GM18909 (cell line): ENCODE measurements around the gene PPFIA3.
A peak's percentile ranks its signal among the peaks of the same experiment; 100 is the strongest.

Experiments used
- ATAC-seq: cut with Tn5 transposase; IDR thresholded peaks from one replicate; pipeline ENCODE4 v1.9.1; 2021; ENCODE audit warnings: mild to moderate bottlenecking; ENCODE audit not compliant: unreplicated experiment, poor library complexity

The PPFIA3 gene

GRCh38 chr19:49101160-49101559 lies 18.2 kb upstream of the PPFIA3 start:
- ATAC-seq: no peak

GRCh38 chr19:49102303-49102702 lies 17.0 kb upstream of the PPFIA3 start:
- no peak for ATAC-seq

- ATAC-seq: no peak
These were observed 15.8 kb upstream of the PPFIA3 start for GRCh38 chr19:49103331-49104085.

DNA sequence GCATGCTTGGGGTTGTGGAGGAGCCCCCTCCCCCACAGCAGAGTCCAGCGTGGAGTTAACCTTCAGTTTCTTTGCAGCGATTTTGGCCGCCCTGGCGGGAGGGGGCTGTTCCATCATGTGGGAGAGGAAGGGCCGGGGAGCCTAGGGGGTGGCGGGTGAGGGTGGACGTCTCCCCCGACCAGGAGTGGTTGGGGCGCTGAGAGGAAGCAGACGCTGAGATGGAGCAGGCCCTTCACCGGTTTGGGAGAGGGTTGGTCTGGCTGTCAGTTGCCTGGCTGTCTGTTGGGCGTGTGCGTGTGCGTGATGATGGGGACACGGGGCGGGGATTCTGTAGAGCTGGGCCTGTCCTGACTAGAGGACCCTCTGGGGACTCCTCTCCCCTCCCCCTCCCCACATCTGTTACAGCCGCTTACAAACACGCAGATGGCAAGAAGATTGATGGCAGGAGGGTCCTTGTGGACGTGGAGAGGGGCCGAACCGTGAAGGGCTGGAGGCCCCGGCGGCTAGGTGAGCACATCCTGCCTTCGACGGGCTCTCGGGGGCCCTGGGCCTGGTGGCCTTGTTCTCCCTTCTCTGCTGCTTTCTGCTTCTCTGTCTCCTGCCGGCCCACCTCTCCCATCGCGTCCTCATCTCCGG lies 15.0 kb upstream of the PPFIA3 start:
- no peak for ATAC-seq

DNA sequence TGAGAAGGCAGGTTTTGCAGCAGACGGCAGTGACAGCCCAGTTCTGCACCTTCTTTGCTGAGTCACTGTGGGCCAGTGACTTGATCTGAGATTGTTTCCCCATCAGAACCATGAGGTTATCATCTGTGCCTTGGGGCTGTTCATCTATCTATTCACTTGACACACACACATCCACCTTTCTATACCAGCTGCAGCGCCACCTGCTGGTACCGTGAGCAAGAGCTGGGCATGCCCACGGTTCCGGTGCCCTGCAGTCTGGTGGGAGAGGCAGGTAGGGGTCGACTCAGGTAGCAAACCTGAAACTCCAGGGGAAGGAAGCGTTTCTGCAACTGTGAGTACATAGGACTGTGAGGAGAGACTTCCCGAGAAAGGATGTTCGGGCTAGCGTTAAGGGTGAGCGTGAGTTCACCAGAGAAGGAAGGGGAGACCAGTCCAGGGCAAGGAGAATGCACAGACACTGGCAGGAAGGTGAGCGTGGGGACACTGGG lies 12.7 kb upstream of the PPFIA3 start:
- ATAC-seq: no peak

- ATAC-seq: no peak
These were observed 11.5 kb upstream of the PPFIA3 start for GRCh38 chr19:49107625-49108459.

GRCh38 chr19:49109051-49109450 lies 10.3 kb upstream of the PPFIA3 start:
- ATAC-seq: no peak

GRCh38 chr19:49109569-49110233 lies 9.6 kb upstream of the PPFIA3 start:
- no peak for ATAC-seq

DNA sequence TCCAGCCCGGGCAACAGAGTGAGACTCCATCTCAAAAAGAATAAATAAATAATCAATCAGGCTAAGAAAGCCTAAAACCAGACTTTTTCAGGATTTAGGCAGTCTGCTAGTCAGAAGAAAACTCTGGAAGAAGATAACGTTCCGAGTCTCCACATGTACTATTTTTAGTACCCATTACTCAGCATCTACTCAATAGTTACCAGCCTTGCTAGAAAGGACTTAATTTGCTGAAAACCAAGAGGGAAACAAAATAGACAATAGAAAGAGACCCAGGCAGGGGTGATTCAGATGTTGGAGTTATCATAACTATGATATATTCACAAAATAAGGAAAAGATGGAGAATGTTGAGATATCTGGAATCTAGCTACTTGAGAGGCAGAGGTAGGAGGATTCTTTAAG lies 8.8 kb upstream of the PPFIA3 start:
- no peak for ATAC-seq

GRCh38 chr19:49111218-49111998 lies 7.9 kb upstream of the PPFIA3 start:
- ATAC-seq: no peak

- ATAC-seq: no peak
These were observed 5.3 kb upstream of the PPFIA3 start, which contains the start of gene LIN7B for GRCh38 chr19:49113762-49114629. TSS of gene LIN7B (plus strand) at chr19:49114370. CDS start at chr19:49114405, 35 bp downstream.

- ATAC-seq: no peak
These were observed 4.5 kb upstream of the PPFIA3 start for GRCh38 chr19:49114630-49115363.

DNA sequence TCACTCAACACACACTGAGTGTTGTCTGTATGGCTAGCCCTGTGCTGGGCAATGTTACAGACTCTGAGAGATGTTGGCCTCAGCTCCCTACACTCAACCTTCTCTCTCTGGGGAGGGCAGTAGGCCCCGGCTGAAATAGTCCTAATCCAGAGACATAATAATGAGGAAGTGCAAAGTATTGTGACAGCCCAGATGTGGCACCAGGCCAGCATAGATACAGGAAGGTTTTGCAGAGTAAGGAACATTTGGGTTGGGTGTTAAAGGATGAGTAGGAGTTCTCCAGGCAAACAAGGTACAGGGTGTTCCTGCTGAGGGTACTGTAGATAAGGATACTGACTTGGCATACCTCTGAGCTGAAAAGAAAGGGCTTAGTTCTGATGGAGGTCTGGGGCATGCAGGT lies 2.8 kb upstream of the PPFIA3 start:
- ATAC-seq: no peak

- ATAC-seq: no peak
These were observed 1.4 kb upstream of the PPFIA3 start for GRCh38 chr19:49117677-49118564.

DNA sequence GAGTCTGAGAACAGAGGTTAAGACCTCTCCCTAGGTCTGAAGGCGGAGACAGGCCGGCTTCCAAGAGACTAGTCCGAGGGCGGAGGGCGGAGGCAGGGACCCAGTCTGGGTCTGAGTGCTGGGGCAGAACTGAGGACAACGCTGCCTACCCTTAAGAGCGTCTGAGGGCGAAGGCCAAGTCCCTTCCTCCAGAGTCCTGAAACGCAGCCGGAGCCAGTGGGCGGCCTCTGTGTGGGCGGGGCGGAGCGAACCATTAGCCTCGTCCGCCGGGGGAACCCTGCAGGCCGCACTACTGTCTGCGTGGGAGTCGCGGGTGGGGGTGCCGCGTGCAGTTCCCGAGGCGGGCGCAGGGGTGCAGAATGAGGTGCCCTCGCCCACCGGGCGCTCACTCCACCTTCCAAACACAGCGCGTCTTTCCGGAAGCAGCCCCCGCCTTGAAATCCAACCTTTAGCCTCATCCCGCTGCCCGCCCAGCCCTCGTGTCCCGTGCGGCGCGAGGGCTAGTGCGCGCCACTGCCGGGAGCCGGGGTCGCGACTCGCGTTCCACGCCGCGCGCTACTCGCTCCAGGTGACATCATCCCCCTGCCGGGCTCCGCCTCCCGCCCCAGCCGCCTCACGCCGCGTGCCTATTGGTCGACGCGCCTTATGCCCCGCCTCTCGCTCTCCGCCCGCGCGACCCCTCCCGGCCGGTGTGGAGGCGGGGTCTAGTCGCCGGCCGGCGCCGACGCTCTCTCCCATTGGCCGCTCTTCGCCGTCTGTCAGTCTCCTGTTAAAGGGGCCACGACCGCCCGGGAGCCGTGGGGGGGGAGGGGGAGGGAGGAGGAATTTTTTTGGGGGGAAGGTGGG lies 556 bp upstream of the PPFIA3 start, which contains the start of gene C19orf73:
Gene C19orf73 (minus strand): TSS at position 579 of the 846 bp plus-strand sequence. CDS start 121 bp downstream, at position 458.
- peak; percentile 75 for ATAC-seq

DNA sequence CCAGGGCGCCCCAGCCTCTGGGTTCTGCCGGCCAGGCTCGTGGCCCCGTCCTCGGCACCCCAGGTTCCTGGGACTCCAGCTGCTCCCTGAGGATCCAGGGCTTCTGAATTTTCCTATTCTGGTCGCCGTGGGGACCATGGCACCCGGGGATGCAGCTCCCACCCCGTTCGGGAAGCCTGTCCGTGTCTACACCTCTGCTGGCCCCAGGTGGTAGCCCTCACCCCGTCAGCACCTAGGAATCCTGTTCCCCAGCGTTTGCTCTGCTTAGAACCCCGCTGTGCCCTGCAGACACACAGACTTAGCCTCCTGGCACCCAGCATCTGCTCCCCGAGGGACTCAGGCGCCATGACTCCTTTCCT lies 960 bp downstream of the PPFIA3 start:
- no peak for ATAC-seq
